ENCODE data around the gene BIRC2. TPM values are rescaled to one million over a fixed set of nuclear protein-coding genes. Genes with fewer than 3 reads are reported as not detected.
A peak's percentile ranks its signal among the peaks of the same experiment; 100 is the strongest.

The BIRC2 gene
- total RNA-seq, 1 donor from 2014 or later, result 53.1 TPM

DNA sequence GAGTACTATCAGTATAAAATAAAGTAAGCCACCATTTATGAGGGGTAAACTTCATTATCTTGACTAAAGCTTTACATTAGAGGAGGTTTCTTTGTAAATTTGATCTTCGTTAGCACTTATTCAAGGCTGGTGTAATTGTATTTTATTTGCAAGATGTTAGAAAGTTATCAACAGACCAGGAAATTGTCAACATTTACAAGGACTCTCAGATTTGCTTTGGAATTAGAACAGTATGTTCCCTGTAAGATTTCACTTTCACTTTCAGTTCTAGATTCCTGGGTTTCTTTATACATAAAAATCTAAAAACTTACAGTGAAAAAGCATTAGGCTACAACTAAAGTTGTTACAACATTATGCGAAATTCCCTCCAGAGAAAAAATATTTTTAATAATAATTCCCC is 34.3 kb upstream of the BIRC2 start:
- Mint-ChIP-seq H3K9me3 (ENCODE audit: unreplicated experiment) (no peaks in the 10 kb centered on the region), H3K36me3 (ENCODE audit: low read depth, unreplicated experiment) (no peaks in the 10 kb centered on the region), H3K27ac (ENCODE audit: unreplicated experiment) (no peak overlapping the region), H3K4me3 (ENCODE audit: unreplicated experiment) (no peak overlapping the region), H3K27me3 (ENCODE audit: unreplicated experiment) (no peaks in the 10 kb centered on the region), H3K4me1 (ENCODE audit: unreplicated experiment) (peaks cover 8% of the 10 kb centered on the region)
- TF ChIP-seq, protein P1, sequence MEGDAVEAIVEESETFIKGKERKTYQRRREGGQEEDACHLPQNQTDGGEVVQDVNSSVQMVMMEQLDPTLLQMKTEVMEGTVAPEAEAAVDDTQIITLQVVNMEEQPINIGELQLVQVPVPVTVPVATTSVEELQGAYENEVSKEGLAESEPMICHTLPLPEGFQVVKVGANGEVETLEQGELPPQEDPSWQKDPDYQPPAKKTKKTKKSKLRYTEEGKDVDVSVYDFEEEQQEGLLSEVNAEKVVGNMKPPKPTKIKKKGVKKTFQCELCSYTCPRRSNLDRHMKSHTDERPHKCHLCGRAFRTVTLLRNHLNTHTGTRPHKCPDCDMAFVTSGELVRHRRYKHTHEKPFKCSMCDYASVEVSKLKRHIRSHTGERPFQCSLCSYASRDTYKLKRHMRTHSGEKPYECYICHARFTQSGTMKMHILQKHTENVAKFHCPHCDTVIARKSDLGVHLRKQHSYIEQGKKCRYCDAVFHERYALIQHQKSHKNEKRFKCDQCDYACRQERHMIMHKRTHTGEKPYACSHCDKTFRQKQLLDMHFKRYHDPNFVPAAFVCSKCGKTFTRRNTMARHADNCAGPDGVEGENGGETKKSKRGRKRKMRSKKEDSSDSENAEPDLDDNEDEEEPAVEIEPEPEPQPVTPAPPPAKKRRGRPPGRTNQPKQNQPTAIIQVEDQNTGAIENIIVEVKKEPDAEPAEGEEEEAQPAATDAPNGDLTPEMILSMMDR (IDR thresholded peaks at IDR 0.05; ENCODE audit: unreplicated experiment), result no peak
- DNase-seq (ENCODE audit: low spot score), result no peak

DNA sequence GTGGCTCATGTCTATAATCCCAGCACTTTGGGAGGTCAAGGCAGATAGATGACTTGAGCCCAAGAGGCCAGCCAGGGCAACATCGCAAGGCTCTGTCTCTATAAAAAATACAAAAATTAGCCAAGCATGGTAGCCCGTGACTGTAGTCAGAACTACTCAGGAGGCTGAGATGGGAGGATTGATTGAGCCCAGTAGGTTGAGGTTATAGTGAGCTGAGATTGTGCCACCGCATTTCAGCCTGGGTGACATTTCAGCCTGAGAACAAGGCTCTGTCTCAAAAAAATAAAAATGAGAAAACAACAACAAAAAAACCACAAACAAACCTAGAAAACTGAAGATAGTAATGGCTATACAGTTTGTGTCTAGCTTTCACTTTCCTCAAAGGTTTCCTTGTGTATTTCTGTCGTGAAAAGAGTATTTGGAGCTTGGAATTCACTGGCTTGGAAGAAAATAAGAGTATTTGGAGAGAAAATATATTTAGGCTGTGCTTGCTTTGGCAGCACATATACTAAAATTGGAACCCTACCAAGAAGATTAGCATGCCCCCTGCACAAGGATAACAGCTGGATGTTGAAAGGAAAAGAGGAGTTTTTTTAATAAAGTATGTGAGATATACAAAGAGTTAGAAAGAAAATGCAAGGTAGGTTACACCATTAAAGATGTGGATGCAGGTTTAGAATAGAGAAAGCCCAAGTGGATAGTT is 33.6 kb upstream of the BIRC2 start:
- TF ChIP-seq, protein P1 (IDR thresholded peaks at IDR 0.05; ENCODE audit: unreplicated experiment), result no peak
- H3K4me1 Mint-ChIP-seq (ENCODE audit: unreplicated experiment), result peaks cover 9% of the 10 kb centered on the region
- H3K9me3 Mint-ChIP-seq (ENCODE audit: unreplicated experiment), result no peaks in the 10 kb centered on the region
- DNase-seq (ENCODE audit: low spot score), result no peak
- no peaks in the 10 kb centered on the region for H3K27me3 Mint-ChIP-seq (ENCODE audit: unreplicated experiment)
- no peak overlapping the region for H3K4me3 Mint-ChIP-seq (ENCODE audit: unreplicated experiment)
- H3K36me3 Mint-ChIP-seq (ENCODE audit: low read depth, unreplicated experiment), result no peaks in the 10 kb centered on the region
- H3K27ac Mint-ChIP-seq (ENCODE audit: unreplicated experiment), result no peak overlapping the region

DNA sequence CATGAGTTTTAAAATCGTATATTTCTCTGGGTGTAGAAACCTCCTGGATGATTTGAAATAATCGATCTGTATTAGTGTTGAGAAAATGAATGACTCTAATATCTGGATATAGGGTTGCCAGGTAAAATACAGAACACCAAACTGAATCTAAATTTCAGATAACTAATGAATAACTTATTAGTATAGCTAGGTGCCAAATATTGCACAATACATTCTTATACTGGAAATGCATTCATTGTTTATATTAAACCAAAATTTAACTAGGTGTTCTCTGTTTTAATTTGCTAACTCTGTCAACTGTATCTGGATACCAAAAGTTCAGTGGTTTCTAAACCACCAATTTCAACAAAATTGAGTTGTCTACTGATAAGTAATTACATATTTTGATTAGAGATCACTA is 32.2 kb upstream of the BIRC2 start:
- H3K4me3 Mint-ChIP-seq (ENCODE audit: unreplicated experiment), result no peak overlapping the region
- H3K9me3 Mint-ChIP-seq (ENCODE audit: unreplicated experiment), result no peaks in the 10 kb centered on the region
- TF ChIP-seq, protein P1 (IDR thresholded peaks at IDR 0.05; ENCODE audit: unreplicated experiment), result no peak
- H3K27me3 Mint-ChIP-seq (ENCODE audit: unreplicated experiment), result no peaks in the 10 kb centered on the region
- no peak overlapping the region for H3K27ac Mint-ChIP-seq (ENCODE audit: unreplicated experiment)
- H3K4me1 Mint-ChIP-seq (ENCODE audit: unreplicated experiment), result peaks cover 9% of the 10 kb centered on the region
- no peak for DNase-seq (ENCODE audit: low spot score)
- H3K36me3 Mint-ChIP-seq (ENCODE audit: low read depth, unreplicated experiment), result no peaks in the 10 kb centered on the region

DNA sequence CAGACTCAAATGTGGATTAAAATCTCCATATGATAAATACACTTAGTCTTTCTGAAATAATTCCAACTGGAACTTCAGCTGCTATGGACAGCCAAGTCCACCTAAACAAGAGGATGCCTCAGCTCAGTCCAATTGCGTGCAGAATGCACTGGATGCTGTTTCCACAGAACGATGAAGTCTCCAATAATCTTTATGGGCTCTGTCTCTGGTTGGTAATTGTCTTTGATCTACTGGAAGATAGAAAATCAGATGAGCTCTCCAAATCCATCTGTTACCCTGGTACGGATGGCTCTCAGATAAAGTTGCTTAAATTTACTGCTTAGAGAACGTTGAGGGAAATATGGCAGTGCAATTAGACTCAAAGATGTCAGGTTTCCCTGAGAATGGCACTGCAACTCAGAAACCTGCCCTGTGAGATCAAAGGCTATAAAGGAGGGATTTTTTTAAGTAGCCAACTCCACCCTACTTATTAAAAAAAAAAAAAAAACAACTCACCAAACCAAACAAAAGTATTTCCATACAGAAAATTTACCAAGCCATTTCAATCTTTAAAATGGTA is 30.6 kb upstream of the BIRC2 start:
- Mint-ChIP-seq H3K36me3 (ENCODE audit: low read depth, unreplicated experiment) (no peaks in the 10 kb centered on the region), H3K4me3 (ENCODE audit: unreplicated experiment) (no peak overlapping the region), H3K27ac (ENCODE audit: unreplicated experiment) (no peak overlapping the region), H3K27me3 (ENCODE audit: unreplicated experiment) (no peaks in the 10 kb centered on the region), H3K4me1 (ENCODE audit: unreplicated experiment) (peaks cover 9% of the 10 kb centered on the region), H3K9me3 (ENCODE audit: unreplicated experiment) (no peaks in the 10 kb centered on the region)
- TF ChIP-seq, protein P1 (IDR thresholded peaks at IDR 0.05; ENCODE audit: unreplicated experiment), result no peak
- no peak for DNase-seq (ENCODE audit: low spot score)

DNA sequence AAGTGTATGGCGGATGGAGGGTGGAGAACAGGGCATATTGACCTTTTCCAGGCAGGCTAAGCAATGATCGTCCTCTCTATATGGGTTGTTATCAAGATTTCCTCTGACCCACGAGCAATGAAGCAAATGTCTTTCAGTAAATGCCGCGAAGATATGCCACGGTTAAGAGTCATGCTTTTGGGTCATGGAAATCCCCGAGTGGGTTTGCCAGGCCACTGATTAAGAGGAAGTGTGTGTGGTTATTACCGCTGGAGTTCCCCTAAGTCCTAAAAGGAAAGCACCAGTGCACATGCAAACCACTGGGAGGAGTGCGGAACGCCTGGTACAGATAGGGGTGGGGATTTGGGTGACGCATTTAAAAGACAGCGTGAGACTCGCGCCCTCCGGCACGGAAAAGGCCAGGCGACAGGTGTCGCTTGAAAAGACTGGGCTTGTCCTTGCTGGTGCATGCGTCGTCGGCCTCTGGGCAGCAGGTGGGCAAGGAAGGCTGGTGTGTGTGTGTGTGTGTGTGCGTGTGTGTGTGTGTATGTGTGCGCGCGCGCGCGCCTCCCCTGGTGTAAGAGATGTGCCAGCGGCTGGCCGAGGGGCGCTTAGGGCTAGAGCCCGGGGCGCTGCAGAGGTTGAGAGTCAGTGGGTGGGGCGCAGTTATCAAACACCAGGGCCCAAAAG is 29.8 kb upstream of the BIRC2 start, which contains the start of gene BIRC3:
BIRC3 (plus strand) TSS at position 386 of the 669 bp plus-strand sequence. CDS start 7,026 bp downstream, outside the sequence.
- Mint-ChIP-seq H3K36me3 (ENCODE audit: low read depth, unreplicated experiment) (no peaks in the 10 kb centered on the region), H3K27ac (ENCODE audit: unreplicated experiment) (no peak within 1 kb of the TSS), H3K27me3 (ENCODE audit: unreplicated experiment) (no peaks in the 10 kb centered on the region), H3K9me3 (ENCODE audit: unreplicated experiment) (no peaks in the 10 kb centered on the region), H3K4me3 (ENCODE audit: unreplicated experiment) (peak within 1 kb of the TSS; percentile 87), H3K4me1 (ENCODE audit: unreplicated experiment) (peaks cover 9% of the 10 kb centered on the region)
- TF ChIP-seq, protein P1 (IDR thresholded peaks at IDR 0.05; ENCODE audit: unreplicated experiment), result no peak
- peak; percentile 29 for DNase-seq (ENCODE audit: low spot score)

Measured in endothelial cell (in vitro differentiated cells).